Activated T-helper 9 cell treated with anti-CD3 and anti-CD28 coated beads, Interleukin-2, amount 50 U/mL, for 16 hours (primary cell): ENCODE measurements around the gene CDC37L1.

Experiments
- DNase-seq: peaks from one replicate; pipeline ENCODE4 v3.0.0-alpha.2; 2020; ENCODE audit warnings: low read depth

CDC37L1 gene

DNA sequence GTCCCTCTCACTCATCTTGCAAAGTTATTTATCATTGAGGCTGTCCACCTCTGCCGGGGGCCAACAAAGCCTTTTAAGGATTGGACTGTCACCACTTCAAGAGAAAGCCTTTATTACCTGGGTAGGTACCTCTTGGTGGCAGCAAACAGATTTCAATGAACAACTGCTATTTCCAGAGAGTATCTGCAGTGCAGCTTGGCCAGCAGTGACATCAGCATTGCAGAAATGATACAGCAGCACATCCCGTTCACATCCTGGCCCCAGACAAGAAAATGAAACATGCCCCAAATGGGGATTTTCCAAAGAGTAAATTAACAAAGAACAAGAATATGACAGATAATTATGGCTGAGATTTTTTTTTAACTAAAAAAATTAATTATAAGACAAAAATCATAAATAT is 10.8 kb upstream of the CDC37L1 start:
- DNase-seq: no peak

DNA sequence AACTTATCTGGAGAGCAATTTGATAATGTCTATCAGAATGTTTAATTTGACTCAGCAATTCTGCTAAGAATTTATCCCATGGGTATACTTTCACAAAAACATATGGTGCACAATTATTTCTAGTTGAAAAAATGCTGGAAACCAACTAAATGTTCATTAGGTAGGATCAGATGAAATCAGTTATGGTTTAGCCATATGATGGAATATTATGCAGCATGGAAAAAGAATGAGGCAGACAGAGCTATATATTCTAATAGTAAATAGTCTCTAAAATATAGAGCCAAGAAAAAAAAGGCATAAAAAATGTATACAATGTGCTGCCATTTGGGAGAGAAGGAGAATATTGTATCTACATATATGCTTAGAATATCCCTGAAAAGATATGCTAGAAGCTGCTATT is 9.5 kb upstream of the CDC37L1 start:
- no peak for DNase-seq

DNA sequence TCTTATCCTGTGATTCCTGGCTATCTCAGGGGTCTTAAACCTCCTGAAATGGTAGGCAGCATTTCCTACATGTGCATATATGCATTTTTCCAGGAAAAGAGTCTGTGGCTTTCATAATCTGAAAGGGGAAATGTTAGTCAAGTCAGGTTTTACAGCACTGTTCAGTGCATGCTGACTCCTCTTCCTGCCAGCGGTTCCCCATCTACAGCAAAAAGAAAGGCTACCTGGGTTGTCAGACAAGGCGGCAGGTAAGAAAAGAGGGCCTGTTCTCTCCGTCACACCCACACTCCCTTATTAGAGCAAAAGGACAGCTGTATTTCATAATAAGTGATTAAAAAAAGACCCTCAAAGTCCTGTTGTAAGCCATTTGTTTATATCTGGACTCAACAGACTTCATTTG is 8.8 kb upstream of the CDC37L1 start:
- no peak for DNase-seq

DNA sequence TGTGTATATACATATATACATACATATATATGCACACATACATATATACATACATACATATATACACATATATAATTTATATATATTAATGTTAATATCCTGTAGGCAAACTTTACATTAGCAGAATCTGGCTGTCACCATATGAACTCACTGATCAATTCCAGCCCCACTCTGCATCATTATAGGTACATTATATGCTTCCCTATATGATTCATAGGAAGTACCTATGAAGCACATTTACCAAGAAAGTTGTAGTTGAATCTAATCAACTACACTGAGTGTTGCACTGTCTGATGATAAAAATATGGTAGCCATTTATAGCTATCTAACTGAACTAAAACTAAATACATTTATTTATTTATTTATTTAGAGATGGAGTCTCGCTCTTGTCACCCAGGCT is 7.6 kb upstream of the CDC37L1 start:
- DNase-seq: no peak

DNA sequence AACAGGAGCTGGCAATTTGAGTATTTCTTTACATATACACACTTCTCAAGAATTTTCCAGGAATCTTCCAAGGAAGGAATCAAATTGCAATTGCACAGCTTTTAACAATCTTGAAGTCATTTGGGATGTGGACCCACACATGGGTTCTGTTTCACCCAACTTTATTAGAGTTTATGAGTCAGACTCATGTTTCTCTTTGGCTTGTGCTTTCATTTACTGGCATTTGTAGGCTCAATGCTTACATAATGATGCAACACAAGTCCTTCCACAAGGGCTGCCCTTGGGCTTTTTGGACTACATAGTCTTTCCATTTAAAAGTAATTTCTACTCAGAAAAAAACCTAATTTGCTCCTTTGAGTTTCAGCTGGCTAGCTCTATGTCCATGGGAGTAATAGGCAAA is 4.6 kb upstream of the CDC37L1 start:
- no peak for DNase-seq

DNA sequence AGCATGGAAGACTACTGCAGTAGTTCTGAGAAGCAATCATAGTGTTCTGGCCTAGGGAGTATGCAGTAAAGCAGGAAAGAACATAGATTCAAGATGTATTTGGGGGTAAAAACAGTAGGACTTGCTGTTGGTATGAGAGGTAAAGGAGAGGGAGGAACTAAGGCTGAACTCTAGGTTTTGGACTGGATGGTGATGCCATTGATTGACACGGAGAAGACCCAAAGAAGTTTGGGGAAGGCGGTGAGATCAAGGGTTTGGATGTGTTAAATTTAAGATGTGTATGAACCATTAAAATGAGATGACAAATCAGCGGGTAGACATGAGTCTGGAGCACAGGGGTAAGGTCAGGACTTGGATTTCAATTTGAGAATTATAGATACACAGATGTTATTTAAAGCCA is 2.0 kb upstream of the CDC37L1 start:
- no peak for DNase-seq

DNA sequence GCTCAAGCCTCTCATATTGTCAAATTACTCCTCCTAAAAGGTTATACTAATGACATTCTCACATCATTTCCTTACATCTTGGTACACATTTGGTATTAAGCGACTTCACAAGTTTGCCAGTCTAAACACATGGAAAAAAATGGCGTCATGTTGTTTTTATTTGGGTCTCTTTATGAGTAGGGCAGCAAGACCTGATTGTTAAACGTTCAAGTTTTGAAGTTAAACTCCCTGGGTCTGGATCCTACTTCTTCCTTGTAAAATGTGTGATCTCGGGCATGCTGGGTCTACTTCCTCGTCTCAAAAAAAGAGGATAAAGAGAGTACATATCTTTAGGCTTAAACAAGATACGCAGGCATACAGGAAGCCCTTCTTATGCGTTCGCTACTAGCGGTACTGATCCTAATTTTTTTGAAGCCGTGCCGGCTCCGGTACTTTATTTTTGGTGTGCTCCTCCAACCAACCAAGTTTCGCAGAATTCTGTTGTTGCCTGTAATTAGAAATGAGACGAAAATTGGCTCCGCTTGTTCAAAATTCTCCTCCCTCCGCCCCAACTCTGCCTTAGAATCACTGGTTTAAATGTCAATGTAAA is 596 bp upstream of the CDC37L1 start:
- no peak for DNase-seq

DNA sequence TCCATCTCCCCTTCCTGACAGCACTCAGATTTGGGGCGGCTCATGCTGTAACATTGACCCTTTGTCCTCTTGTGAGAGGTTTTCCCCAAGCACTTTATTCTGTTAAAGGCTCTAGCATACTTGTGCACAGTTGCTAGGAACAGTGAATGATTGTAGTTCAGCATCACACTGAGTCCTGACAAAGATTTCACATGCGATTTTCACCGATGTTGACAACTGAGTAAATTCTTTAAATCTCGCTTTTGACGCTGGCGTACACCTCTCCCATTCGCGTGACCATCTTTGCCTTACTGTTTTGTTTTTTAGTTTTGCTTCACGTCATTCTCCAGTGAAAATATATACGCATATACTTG is 780 bp downstream of the CDC37L1 start:
- no peak for DNase-seq

DNA sequence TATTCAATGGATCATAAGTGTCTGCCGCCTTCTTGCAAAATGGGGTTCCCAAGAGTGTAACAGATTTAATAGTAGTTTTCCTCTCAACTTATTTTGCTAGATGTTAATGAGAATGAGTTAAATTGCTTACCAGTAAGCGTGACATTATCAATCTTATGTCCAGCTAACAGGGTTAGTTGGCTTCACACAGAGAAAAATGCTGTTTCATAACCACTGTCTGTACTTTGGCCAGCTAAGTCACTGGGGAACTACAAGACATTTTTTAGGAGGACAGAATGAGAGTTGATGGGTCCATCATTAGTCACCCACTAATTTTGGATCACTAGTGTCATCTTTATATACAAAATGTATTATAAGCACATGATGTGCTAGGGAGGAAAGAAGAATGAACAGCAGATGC is 1.4 kb downstream of the CDC37L1 start:
- DNase-seq: no peak

DNA sequence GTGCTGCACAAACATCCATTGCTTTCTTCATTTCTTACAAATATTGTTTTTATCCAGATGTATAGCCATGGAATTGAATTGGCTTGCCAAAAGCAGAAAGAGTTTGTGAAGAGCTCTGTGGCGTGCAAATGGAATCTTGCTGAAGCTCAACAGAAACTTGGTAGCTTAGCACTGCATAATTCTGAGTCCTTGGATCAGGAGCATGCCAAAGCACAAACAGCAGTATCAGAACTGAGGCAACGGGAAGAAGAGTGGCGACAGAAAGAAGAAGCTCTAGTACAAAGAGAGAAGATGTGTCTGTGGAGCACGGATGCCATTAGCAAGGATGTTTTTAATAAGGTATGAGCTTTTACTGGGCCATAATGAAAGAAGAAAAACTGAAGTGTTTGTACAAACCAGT is 5.5 kb downstream of the CDC37L1 start:
- no peak for DNase-seq

DNA sequence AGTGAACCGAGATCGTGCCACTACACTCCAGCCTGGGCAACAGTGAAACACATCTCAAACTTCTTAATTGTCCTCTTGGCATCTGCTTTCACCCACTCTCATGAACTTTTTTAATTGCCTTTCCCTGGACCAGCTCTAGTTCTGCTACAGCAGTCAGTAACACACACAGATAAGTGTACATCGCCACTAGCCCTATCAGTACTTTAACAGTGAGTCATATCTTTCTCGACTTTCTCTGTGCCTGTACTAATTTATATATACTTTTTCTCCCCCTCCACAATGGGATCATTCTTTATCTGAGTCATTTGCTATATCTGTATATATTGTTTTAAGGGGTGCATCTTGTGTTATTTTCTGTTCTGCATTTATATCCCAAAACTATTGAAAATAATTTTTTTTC is 6.7 kb downstream of the CDC37L1 start:
- no peak for DNase-seq

DNA sequence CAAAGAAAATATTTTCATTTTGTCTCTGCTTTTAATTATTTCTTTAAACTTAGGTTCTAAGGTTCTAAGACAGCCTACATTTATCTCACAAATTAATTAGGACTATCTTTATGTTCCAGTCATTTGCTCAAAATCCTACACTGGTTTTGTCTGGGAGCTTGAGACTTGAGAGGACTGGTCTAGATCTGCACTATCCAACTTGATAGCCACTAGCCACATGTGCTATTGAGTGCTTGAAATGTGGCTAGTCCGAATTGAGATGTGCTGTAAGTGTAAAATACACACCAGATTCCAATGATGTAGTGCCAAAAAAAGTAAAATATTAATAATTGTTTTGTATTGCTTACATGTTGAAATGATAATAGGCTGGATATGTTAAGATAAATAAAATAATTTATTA is 7.2 kb downstream of the CDC37L1 start:
- no peak for DNase-seq

DNA sequence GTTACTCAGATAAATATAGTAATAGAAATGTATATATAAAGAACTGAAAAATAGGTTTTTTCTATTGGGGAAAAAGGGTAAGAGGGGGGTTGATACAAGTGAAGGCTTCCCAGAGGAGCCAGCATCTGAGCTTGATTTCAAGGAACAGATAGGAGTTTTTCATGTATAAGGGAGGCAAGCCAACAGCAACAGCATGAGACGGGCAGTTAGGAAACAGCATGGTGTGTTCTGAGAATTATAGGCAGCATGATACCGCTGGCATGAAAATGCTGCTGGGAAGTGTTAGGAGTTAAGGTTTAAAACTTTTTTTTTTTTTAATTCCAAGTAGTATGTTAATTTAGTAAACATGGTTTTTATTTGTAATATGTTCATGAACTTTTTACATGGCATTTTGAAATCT is 9.7 kb downstream of the CDC37L1 start:
- DNase-seq: no peak

DNA sequence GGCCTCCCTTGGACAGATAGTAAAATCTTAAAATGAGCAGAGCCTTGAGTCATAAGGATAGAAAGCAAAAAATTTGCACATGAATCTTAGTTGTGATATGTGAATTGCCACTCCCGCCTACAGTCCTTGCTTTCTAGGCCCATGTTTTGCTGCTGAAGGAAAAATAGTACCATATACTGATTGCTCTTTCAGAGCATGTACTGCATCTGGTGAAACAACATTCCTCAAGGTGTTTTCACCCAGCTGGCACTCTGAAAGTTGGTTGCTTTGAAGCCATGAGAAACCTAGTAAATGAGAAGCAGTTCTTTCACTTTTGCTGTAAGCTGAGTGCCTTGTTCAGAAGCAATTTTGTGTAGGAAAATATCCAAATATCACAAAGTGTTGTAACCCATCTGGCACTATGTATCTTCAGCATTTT is 10.3 kb downstream of the CDC37L1 start:
- DNase-seq: no peak

DNA sequence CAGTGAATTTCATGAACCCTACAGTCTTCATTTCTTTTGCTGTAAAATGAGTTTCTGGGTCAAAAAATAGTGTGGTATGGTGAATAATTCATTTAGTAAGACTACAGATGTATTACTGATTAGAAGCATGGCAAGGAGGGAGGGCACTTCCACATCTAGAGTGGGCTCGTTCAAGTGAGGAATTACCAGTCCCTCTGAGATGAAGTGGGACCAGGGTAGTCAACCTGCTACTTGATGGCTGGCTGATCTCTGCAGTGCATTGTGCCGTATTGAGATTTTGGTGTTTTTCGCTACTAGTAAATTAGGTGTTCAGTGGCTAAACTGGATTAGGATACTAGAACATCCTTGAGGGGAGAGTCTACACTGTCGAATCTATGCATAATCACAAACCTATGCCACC is 10.8 kb downstream of the CDC37L1 start:
- DNase-seq: no peak

DNA sequence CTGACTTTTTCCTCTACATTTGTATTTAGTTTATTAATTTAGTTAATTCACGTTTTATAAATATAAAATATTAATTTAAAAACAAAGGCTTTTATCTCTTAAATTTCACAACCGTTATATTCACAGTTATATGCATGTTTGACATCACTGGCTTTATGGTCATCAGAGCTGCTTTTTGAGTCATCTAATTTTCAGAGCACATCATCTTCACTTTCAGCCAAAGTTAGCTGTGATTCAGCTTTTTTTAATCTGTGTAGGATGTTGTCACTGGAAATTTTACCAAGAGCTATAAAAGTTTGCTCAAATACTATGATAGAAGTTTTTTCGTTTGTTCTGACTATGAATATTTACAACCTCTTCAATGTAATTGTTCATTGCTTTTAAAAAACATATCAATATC is 12.4 kb downstream of the CDC37L1 start:
- no peak for DNase-seq

DNA sequence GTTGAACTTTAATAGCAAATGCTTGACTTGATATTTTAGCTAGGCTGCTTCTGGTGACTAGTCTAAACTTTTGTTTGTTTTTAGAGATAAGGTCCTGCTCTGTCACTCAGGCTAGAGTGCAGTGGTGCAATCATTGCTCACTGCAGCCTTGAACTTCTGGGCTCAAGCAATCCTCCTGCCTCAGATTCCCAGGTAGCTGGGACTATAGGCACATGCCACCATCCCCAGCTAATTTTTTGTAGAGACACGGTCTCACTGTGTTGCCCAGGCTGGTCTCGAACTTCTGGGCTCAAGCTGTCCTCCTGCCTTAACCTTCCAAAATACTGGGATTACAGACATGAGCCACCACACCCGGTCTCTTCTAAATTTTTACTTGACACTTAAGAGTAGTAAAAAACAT is 20.7 kb downstream of the CDC37L1 start:
- DNase-seq: no peak

DNA sequence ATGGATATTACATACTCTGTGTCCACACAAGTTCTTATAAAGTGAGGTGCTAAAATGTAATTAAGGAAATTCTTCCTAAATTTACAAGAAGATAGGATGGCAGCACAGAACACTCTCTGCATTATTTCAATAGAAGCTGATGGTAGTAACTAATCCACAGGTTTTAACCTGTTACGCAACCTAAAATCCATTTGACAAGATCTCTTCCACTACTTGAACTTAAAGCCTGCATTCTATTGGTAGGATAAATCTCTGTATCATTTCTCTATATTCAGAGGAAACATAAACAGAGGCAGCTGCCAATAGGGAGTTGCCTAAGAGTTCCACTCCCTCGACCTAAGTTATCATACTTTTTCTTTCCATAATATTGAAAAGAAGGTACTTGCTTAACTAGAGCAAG is 21.6 kb downstream of the CDC37L1 start:
- no peak for DNase-seq

DNA sequence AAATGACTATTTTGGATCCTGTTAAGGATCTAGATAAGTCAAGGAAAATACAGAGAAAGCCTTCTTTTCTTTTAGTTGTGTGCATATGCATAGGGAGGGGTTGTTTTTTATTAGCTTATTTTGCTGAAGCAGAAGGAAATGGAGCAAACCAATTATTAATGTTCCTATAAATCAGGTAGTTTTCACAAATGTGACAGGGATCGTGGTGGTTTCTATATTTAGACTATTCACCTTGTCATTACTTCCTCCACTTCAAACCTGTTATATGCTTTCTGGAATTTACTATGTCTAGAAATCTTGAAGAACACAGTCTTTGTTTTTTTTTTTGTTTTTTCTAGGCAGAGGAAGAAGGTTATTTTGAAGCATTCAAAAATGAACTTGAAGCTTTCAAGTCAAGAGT is 22.2 kb downstream of the CDC37L1 start:
- no peak for DNase-seq

DNA sequence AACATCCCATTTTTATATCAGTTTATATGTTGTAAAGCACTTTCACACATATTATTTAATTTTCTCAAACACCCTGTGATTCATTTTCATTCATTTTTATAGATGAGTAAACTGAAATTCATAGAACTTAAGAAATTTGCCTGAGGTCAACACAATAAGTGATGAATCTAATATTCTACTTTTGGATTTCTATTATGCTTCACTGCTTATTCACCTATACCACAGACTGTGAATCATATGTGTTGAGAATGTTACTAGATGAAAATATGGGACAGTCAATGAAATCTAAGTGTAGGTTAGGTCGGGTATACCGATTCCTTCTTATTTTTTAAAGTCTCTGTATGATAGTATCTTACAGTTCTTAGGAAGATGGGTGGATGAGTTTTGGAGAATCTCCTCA is 24.8 kb downstream of the CDC37L1 start:
- DNase-seq: no peak

DNA sequence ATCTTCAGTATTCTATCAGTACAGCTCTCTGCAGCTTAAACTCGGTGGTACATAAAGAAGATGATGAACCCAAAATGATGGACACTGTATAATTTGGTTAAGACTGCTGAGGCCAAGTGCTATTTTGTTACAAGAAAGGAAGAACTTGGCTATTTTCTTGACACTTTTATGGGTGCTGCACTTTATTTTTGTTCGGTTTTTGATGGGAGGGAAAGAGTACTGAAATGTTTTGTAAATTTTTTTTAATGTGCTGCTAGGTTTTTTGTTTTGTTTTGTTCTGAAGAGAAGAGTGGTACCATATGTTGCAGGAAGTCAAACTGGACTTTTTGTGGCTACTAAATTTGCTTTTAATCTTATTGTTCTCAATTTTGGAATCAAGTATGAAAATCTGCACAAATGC is 26.7 kb downstream of the CDC37L1 start:
- no peak for DNase-seq

DNA sequence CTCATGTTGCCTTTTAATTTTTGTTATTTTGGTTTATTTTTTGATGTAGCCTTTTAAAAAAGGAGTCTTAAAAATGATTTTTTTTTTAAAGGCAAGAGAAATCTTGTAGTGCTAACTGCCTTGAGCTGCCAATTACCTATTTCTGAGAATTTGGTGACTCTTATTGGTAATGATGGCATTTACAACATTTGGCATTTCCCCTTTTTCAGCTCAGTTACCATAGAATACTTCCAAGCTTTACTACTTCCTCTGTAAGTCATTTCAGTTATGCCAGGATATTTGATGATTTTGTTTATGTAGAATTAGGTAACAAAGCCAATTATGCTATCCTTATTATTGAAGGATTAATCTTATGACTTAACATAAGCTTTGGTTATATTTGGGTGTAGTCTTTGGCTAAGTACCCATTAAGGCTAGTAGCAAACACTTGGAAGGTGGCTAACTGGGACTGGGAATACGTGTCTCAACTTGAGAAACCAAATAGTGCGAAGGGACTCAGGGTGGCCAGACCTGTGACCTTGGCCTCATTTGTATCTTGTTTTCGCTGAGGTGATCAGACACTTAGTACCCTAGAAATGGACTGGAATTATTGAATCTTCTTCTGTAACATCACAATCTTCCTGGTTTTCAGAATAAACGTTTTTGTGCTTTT is 27.7 kb downstream of the CDC37L1 start:
- DNase-seq: no peak

DNA sequence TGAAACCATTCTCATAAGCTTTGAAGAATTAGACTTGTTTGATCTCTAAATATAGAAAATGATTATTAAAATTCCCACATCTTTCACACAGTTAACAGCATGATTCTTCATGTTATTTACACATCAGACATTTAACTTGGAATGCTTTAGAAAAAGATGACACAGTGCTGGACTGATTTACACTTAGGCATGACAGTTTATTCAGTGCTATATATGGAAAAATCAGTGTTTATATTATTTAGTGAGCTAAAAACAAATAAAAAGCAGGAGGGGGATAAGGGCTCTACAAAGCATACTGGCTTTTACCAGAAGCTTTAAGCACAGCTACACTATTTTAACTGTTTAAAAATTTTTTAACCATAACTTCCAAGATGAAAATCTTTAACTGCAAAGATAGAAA is 30.0 kb downstream of the CDC37L1 start:
- DNase-seq: no peak

DNA sequence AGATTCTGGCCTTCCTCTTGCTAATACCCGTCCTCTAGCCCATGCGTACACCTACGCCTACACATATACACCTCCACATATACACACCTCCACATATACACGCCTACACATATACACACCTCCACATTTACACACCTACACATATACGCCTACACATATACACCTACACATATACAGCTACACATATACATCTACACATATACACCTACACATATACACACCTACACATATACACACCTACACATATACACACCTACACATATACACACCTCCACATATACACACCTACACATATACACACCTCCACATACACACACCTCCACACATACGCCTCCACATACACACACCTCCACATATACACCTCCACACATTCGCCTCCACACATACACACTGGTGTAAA is 34.5 kb downstream of the CDC37L1 start:
- no peak for DNase-seq
